ENCODE results near the gene POLR1A. TPM values are rescaled to one million over a fixed set of nuclear protein-coding genes. Genes with fewer than 3 reads are reported as not detected.

Gene POLR1A
- total RNA-seq, 1 donor from 2014 or later, result 45.2 TPM

DNA sequence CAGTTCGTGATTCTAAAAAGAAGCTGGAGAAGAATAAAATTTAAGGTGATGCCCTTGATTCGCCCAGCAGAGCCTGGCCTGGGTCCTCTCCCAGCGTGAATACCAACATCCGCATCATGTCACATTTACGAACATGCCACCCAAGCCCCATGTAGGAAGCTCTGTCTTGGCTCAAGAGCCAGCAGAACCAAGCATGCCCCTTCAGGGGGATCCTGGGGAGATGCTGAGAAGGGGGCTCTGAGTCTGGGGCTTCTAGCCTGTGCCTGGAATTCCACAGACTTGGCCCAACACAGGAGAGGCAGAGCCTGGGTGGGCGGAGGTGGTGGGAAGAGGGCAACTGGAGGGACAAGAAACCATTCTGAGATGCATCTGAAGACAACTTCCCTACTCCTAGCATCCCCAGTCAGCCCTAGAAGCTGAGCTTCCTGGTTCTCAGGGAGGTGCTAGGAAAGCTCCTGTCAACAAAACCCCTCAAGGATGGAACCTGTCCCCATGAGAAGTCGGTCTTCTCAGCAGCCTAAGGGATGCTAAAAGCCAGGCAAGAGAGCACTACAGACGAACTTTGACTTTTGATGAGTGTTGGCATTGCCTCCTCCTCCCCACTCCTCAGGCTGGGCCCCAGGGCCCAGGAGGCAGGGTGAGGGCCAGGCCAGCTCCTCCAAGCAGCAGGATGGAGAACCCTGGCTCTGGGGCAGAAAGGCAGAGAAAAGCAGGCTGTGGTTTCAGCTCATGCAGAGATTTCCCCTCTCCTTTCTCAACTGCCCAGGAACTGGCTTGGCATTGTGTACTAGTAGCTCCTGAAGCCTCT lies 57.9 kb downstream of the POLR1A start:
- peaks cover 43% of the 10 kb centered on the region for H3K36me3 ChIP-seq (ENCODE audit: insufficient read depth, low read length)
- H3K4me1 Mint-ChIP-seq (ENCODE audit: low read depth, unreplicated experiment), result peaks cover 6% of the 10 kb centered on the region
- H3K4me3 Mint-ChIP-seq (ENCODE audit: unreplicated experiment), result no peak overlapping the region
- peak overlapping the region; percentile 80 for H3K27ac Mint-ChIP-seq (ENCODE audit: unreplicated experiment)
- H3K9ac ChIP-seq (ENCODE audit: low read length), result peak overlapping the region; percentile 35
- no peak for DNase-seq (ENCODE audit: low read depth)
- no peaks in the 10 kb centered on the region for H3K79me2 ChIP-seq (ENCODE audit: insufficient read depth, low read length)
- no peak overlapping the region for H3K27ac ChIP-seq (ENCODE audit: low read depth, low read length)
- peaks cover 38% of the 10 kb centered on the region for H3K36me3 Mint-ChIP-seq (ENCODE audit: low read depth, unreplicated experiment)
- no peaks in the 10 kb centered on the region for H3K27me3 ChIP-seq (ENCODE audit: insufficient read depth, low read length)
- TF ChIP-seq, protein P1, sequence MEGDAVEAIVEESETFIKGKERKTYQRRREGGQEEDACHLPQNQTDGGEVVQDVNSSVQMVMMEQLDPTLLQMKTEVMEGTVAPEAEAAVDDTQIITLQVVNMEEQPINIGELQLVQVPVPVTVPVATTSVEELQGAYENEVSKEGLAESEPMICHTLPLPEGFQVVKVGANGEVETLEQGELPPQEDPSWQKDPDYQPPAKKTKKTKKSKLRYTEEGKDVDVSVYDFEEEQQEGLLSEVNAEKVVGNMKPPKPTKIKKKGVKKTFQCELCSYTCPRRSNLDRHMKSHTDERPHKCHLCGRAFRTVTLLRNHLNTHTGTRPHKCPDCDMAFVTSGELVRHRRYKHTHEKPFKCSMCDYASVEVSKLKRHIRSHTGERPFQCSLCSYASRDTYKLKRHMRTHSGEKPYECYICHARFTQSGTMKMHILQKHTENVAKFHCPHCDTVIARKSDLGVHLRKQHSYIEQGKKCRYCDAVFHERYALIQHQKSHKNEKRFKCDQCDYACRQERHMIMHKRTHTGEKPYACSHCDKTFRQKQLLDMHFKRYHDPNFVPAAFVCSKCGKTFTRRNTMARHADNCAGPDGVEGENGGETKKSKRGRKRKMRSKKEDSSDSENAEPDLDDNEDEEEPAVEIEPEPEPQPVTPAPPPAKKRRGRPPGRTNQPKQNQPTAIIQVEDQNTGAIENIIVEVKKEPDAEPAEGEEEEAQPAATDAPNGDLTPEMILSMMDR (IDR thresholded peaks at IDR 0.05; ENCODE audit: insufficient read depth, low read depth, low read length), result no peak
- TF ChIP-seq EZH2 (IDR thresholded peaks at IDR 0.05; ENCODE audit: insufficient read depth, low read length), result no peak
- H3K4me3 ChIP-seq (ENCODE audit: insufficient read depth, low read depth, low read length), result no peak overlapping the region
- no peaks in the 10 kb centered on the region for H3K27me3 Mint-ChIP-seq (ENCODE audit: low read depth, unreplicated experiment)
- no peak for FAIRE-seq
- no peak overlapping the region for H2AFZ ChIP-seq (ENCODE audit: low read depth, low read length)
- no peaks in the 10 kb centered on the region for H4K20me1 ChIP-seq (ENCODE audit: insufficient read depth, low read length)
- no peak overlapping the region for H3K4me2 ChIP-seq (ENCODE audit: low read length)
- no peaks in the 10 kb centered on the region for H3K9me3 Mint-ChIP-seq (ENCODE audit: unreplicated experiment)
- no peaks in the 10 kb centered on the region for H3K9me3 ChIP-seq (ENCODE audit: insufficient read depth, low read depth, low read length)
- H3K4me1 ChIP-seq (ENCODE audit: insufficient read depth, low read length), result peaks cover 5% of the 10 kb centered on the region

DNA sequence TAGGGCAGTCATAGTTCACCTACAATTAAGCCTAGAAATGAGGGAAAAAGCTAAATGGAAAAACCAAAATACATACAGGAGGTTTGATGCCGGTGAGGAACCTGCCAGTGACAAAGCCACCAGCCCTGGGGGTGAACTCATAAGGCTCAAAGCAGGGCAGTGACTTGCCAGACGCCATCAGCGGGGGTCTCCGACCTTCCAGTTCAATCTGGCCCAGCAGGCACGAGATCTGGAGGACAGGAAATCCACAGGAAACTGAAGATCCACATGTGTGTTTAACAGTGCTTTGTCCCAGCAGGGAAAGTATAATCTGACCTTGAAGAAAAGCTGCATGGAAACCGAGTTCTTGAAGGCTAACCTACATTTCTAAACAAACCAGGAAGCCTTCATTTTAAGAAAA lies 60.1 kb downstream of the POLR1A start:
- peaks cover 45% of the 10 kb centered on the region for H3K36me3 Mint-ChIP-seq (ENCODE audit: low read depth, unreplicated experiment)
- Histone ChIP-seq H3K4me1 (ENCODE audit: insufficient read depth, low read length) (peaks cover 5% of the 10 kb centered on the region), H4K20me1 (ENCODE audit: insufficient read depth, low read length) (no peaks in the 10 kb centered on the region), H3K27me3 (ENCODE audit: insufficient read depth, low read length) (no peaks in the 10 kb centered on the region), H3K9ac (ENCODE audit: low read length) (no peak overlapping the region), H3K27ac (ENCODE audit: low read depth, low read length) (no peak overlapping the region), H2AFZ (ENCODE audit: low read depth, low read length) (no peak overlapping the region), H3K4me3 (ENCODE audit: insufficient read depth, low read depth, low read length) (no peak overlapping the region), H3K36me3 (ENCODE audit: insufficient read depth, low read length) (peaks cover 47% of the 10 kb centered on the region), H3K9me3 (ENCODE audit: insufficient read depth, low read depth, low read length) (no peaks in the 10 kb centered on the region), H3K4me2 (ENCODE audit: low read length) (no peak overlapping the region), H3K79me2 (ENCODE audit: insufficient read depth, low read length) (no peaks in the 10 kb centered on the region)
- DNase-seq (ENCODE audit: low read depth), result no peak
- no peak overlapping the region for H3K27ac Mint-ChIP-seq (ENCODE audit: unreplicated experiment)
- H3K27me3 Mint-ChIP-seq (ENCODE audit: low read depth, unreplicated experiment), result no peaks in the 10 kb centered on the region
- no peaks in the 10 kb centered on the region for H3K9me3 Mint-ChIP-seq (ENCODE audit: unreplicated experiment)
- H3K4me1 Mint-ChIP-seq (ENCODE audit: low read depth, unreplicated experiment), result peaks cover 8% of the 10 kb centered on the region
- no peak for FAIRE-seq
- no peak for TF ChIP-seq EZH2 (IDR thresholded peaks at IDR 0.05; ENCODE audit: insufficient read depth, low read length)
- TF ChIP-seq, protein P1 (IDR thresholded peaks at IDR 0.05; ENCODE audit: insufficient read depth, low read depth, low read length), result no peak
- H3K4me3 Mint-ChIP-seq (ENCODE audit: unreplicated experiment), result no peak overlapping the region

DNA sequence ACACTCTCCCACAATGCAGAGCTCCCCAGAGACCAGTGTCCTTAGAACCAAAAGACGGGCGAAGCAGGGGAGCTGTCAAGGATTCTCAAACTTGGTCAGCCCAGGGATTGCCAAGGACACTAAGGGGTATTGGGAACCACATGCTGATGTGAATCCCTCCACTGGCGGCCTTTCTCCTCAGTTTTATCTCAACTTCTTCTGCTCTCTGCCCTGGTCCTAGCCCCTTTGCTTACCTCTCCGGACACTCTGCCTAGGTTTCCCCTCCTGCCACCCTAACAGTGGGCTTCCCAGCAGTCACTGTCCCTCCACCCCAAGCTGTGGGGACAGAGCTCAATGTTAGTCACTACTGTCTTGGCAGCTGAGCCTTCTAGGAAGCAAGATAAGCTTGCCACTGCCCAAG lies 61.1 kb downstream of the POLR1A start:
- FAIRE-seq (no peak), DNase-seq (ENCODE audit: low read depth) (no peak)
- Histone ChIP-seq H3K27ac (ENCODE audit: low read depth, low read length) (no peak overlapping the region), H4K20me1 (ENCODE audit: insufficient read depth, low read length) (no peaks in the 10 kb centered on the region), H3K79me2 (ENCODE audit: insufficient read depth, low read length) (no peaks in the 10 kb centered on the region), H3K4me1 (ENCODE audit: insufficient read depth, low read length) (peaks cover 5% of the 10 kb centered on the region), H3K4me2 (ENCODE audit: low read length) (no peak overlapping the region), H3K9me3 (ENCODE audit: insufficient read depth, low read depth, low read length) (no peaks in the 10 kb centered on the region), H3K9ac (ENCODE audit: low read length) (no peak overlapping the region), H2AFZ (ENCODE audit: low read depth, low read length) (no peak overlapping the region), H3K4me3 (ENCODE audit: insufficient read depth, low read depth, low read length) (no peak overlapping the region), H3K27me3 (ENCODE audit: insufficient read depth, low read length) (no peaks in the 10 kb centered on the region), H3K36me3 (ENCODE audit: insufficient read depth, low read length) (peaks cover 45% of the 10 kb centered on the region)
- no peak overlapping the region for H3K4me3 Mint-ChIP-seq (ENCODE audit: unreplicated experiment)
- peak overlapping the region; percentile 26 for H3K27ac Mint-ChIP-seq (ENCODE audit: unreplicated experiment)
- H3K4me1 Mint-ChIP-seq (ENCODE audit: low read depth, unreplicated experiment), result peaks cover 8% of the 10 kb centered on the region
- no peaks in the 10 kb centered on the region for H3K27me3 Mint-ChIP-seq (ENCODE audit: low read depth, unreplicated experiment)
- peaks cover 42% of the 10 kb centered on the region for H3K36me3 Mint-ChIP-seq (ENCODE audit: low read depth, unreplicated experiment)
- H3K9me3 Mint-ChIP-seq (ENCODE audit: unreplicated experiment), result no peaks in the 10 kb centered on the region
- TF ChIP-seq EZH2 (IDR thresholded peaks at IDR 0.05; ENCODE audit: insufficient read depth, low read length), result no peak
- TF ChIP-seq, protein P1 (IDR thresholded peaks at IDR 0.05; ENCODE audit: insufficient read depth, low read depth, low read length), result no peak
